SK-N-MC (cell line): ENCODE results near the gene AFF3.

ENCODE experiments used
- DNase-seq: peaks from one replicate; pipeline ENCODE4 v3.0.0-alpha.2; 2011; ENCODE audit warnings: low read depth, low spot score
- H3K27ac ChIP-seq: fragments of 200-600 bp; sonication (generic); 2 replicates; pipeline ENCODE4 v1.5.1; 2016; ENCODE audit warnings: mixed run types
- H3K36me3 ChIP-seq: fragments of 200-600 bp; sonication (generic); 2 replicates; pipeline ENCODE4 v1.6.1; 2017; ENCODE audit warnings: antibody characterized with exemption, low read length, mixed read lengths; ENCODE audit not compliant: insufficient read depth
- H3K4me3 ChIP-seq: fragments of 200-600 bp; sonication (generic); 2 replicates; pipeline ENCODE4 v1.5.1; 2016
- H3K9ac ChIP-seq: fragments of 200-600 bp; sonication (generic); 2 replicates; pipeline ENCODE4 v1.8.0; 2017; ENCODE audit warnings: mixed run types, mixed read lengths; ENCODE audit not compliant: insufficient read length
- H3K9me3 ChIP-seq: fragments of 200-600 bp; sonication (generic); 2 replicates; pipeline ENCODE4 v1.6.1; 2017; ENCODE audit warnings: low read depth, mild to moderate bottlenecking, antibody characterized with exemption, low read length, moderate library complexity, mixed read lengths
- EZH2 ChIP-seq: fragments of 200-600 bp; sonication (generic); IDR thresholded peaks from one replicate; pipeline ENCODE4 v1.6.1; 2017; ENCODE audit warnings: antibody characterized with exemption
- FOXP2 ChIP-seq: optimal IDR thresholded peaks from 2 replicates; pipeline ENCODE3; 2011; ENCODE audit warnings: mild to moderate bottlenecking, moderate library complexity; ENCODE audit not compliant: insufficient read depth; ENCODE audit errors: extremely low read length, control extremely low read depth
- POLR2AphosphoS5 ChIP-seq: IDR thresholded peaks from 2 replicates; pipeline ENCODE4 v1.6.1; 2012; ENCODE audit warnings: mild to moderate bottlenecking, low read depth, low read length, borderline replicate concordance

Gene AFF3

GRCh38 chr2:99598441-99598840 is 543.9 kb downstream of the AFF3 start:
- TF ChIP-seq EZH2 (no peak), POLR2AphosphoS5 (no peak), FOXP2 (no peak)
- H3K9me3 ChIP-seq = no peaks in the 10 kb centered on the region
- no peak overlapping the region for H3K4me3 ChIP-seq
- no peak overlapping the region for H3K27ac ChIP-seq
- H3K9ac ChIP-seq = no peak overlapping the region
- H3K36me3 ChIP-seq = no peaks in the 10 kb centered on the region
- DNase-seq = no peak

- Histone ChIP-seq H3K9ac (no peak overlapping the region), H3K9me3 (no peaks in the 10 kb centered on the region), H3K36me3 (no peaks in the 10 kb centered on the region), H3K27ac (no peak overlapping the region), H3K4me3 (no peak overlapping the region)
- no peak for DNase-seq
- TF ChIP-seq EZH2 (no peak), FOXP2 (no peak), POLR2AphosphoS5 (no peak)
These were observed 544.8 kb downstream of the AFF3 start for GRCh38 chr2:99597616-99598015.

- TF ChIP-seq FOXP2 (no peak), POLR2AphosphoS5 (no peak), EZH2 (no peak)
- no peak for DNase-seq
- no peak overlapping the region for H3K27ac ChIP-seq
- no peaks in the 10 kb centered on the region for H3K36me3 ChIP-seq
- H3K4me3 ChIP-seq = no peak overlapping the region
- no peaks in the 10 kb centered on the region for H3K9me3 ChIP-seq
- H3K9ac ChIP-seq = no peak overlapping the region
These were observed 547.0 kb downstream of the AFF3 start for GRCh38 chr2:99595373-99595772.

GRCh38 chr2:99593692-99594427 is 548.5 kb downstream of the AFF3 start:
- H3K9me3 ChIP-seq = no peaks in the 10 kb centered on the region
- DNase-seq = no peak
- no peak overlapping the region for H3K27ac ChIP-seq
- H3K9ac ChIP-seq = no peak overlapping the region
- H3K4me3 ChIP-seq = no peak overlapping the region
- H3K36me3 ChIP-seq = no peaks in the 10 kb centered on the region
- no peak for TF ChIP-seq EZH2
- no peak for TF ChIP-seq POLR2AphosphoS5
- TF ChIP-seq FOXP2 = no peak

- TF ChIP-seq EZH2 = no peak
- TF ChIP-seq FOXP2 = no peak
- TF ChIP-seq POLR2AphosphoS5 = no peak
- DNase-seq = no peak
- Histone ChIP-seq H3K4me3 (no peak overlapping the region), H3K9me3 (no peaks in the 10 kb centered on the region), H3K27ac (no peak overlapping the region), H3K36me3 (no peaks in the 10 kb centered on the region), H3K9ac (no peak overlapping the region)
These were observed 565.6 kb downstream of the AFF3 start for GRCh38 chr2:99576775-99577174.

GRCh38 chr2:99573634-99574251 is 568.6 kb downstream of the AFF3 start:
- Histone ChIP-seq H3K9me3 (no peaks in the 10 kb centered on the region), H3K27ac (no peak overlapping the region), H3K4me3 (no peak overlapping the region), H3K36me3 (no peaks in the 10 kb centered on the region), H3K9ac (no peak overlapping the region)
- TF ChIP-seq EZH2 (no peak), FOXP2 (no peak)
- no peak for DNase-seq

- Histone ChIP-seq H3K27ac (no peak overlapping the region), H3K36me3 (no peaks in the 10 kb centered on the region), H3K4me3 (no peak overlapping the region), H3K9ac (no peak overlapping the region), H3K9me3 (no peaks in the 10 kb centered on the region)
- TF ChIP-seq POLR2AphosphoS5 = no peak
- no peak for TF ChIP-seq EZH2
- TF ChIP-seq FOXP2 = no peak
- no peak for DNase-seq
These were observed 569.8 kb downstream of the AFF3 start for GRCh38 chr2:99572373-99573164.

GRCh38 chr2:99571954-99572353 is 570.4 kb downstream of the AFF3 start:
- DNase-seq = no peak
- no peaks in the 10 kb centered on the region for H3K9me3 ChIP-seq
- no peak overlapping the region for H3K4me3 ChIP-seq
- no peak overlapping the region for H3K27ac ChIP-seq
- H3K36me3 ChIP-seq = no peaks in the 10 kb centered on the region
- TF ChIP-seq EZH2 = no peak
- no peak for TF ChIP-seq POLR2AphosphoS5
- no peak for TF ChIP-seq FOXP2
- no peak overlapping the region for H3K9ac ChIP-seq
